K562 (cell line): Measurements from ENCODE around the gene TMEM95. TPM values are rescaled to one million over a fixed set of nuclear protein-coding genes. Genes with fewer than 3 reads are reported as not detected.

Experiments
- EP300 ChIP-seq: IDR thresholded peaks from 2 replicates; pipeline ENCODE4 v1.6.1; 2012; ENCODE audit warnings: low read length, improper control_type of control experiment
- GTF2E2 ChIP-seq: fragments of 200-800 bp; sonication (Bioruptor generic); IDR thresholded peaks from 2 replicates; pipeline ENCODE4 v1.6.1; 2016; ENCODE audit warnings: missing genetic modification characterization, missing compliant biosample characterization
- GTF2F1 ChIP-seq: IDR thresholded peaks from 2 replicates; pipeline ENCODE4 v1.6.1; 2011; ENCODE audit warnings: low read depth, low read length, improper control_type of control experiment
- NFRKB ChIP-seq: fragments of 450-650 bp; IDR thresholded peaks from 2 replicates; pipeline ENCODE4 v1.6.1; 2016; ENCODE audit warnings: low read depth
- NR2C1 ChIP-seq, 2 experiments: fragments of 450-650 bp; IDR thresholded peaks; 2 replicates each; pipeline ENCODE4 v1.6.1; 2017; ENCODE audit warnings: mild to moderate bottlenecking in 2 of 2, antibody characterized with exemption in 1 of 2, inconsistent platforms in 1 of 2, missing compliant biosample characterization in 1 of 2, missing genetic modification characterization in 1 of 2
- POLR2H ChIP-seq: IDR thresholded peaks from 2 replicates; pipeline ENCODE4 v1.6.1; 2016; ENCODE audit warnings: missing genetic modification characterization, low read depth, mild to moderate bottlenecking, control low read depth, missing compliant biosample characterization, moderate library complexity
- RBBP5 ChIP-seq: fragments of 200-600 bp; sonication (generic); IDR thresholded peaks from 2 replicates; pipeline ENCODE4 v1.6.1; 2012; ENCODE audit warnings: borderline replicate concordance, mild to moderate bottlenecking, low read length, control low read depth, inconsistent platforms; ENCODE audit not compliant: insufficient read depth, poor library complexity, severe bottlenecking
- SIN3A ChIP-seq, 2 experiments: fragments of 150-350 bp in 1 of 2; IDR thresholded peaks; 2 replicates each; pipeline ENCODE4 v1.6.1; 2011 to 2016; ENCODE audit warnings: borderline replicate concordance in 2 of 2, low read depth in 2 of 2, low read length in 2 of 2, mild to moderate bottlenecking in 2 of 2, moderate library complexity in 2 of 2; ENCODE audit not compliant: control insufficient read depth in 1 of 2
- SMAD4 ChIP-seq: fragments of 250-450 bp; sonication (Bioruptor Pico); conservative IDR thresholded peaks from 2 replicates; pipeline ENCODE4 v1.8.0; 2021; ENCODE audit warnings: inconsistent platforms, mild to moderate bottlenecking, moderate library complexity
- TRIM24 ChIP-seq, 2 experiments: fragments of 450-650 bp; IDR thresholded peaks; 2 replicates each; pipeline ENCODE4 v1.6.1; 2016
- YY1 ChIP-seq, 3 experiments: IDR thresholded peaks; 2 replicates each; pipeline ENCODE4 v1.6.1; 2011; ENCODE audit warnings: low read length in 2 of 3, mild to moderate bottlenecking in 2 of 3, moderate library complexity in 2 of 3, borderline replicate concordance in 1 of 3, control low read depth in 1 of 3, low read depth in 1 of 3; ENCODE audit not compliant: insufficient read depth in 3 of 3, insufficient replicate concordance in 2 of 3, control insufficient read depth in 1 of 3, insufficient read length in 1 of 3; ENCODE audit errors: extremely low read depth in 1 of 3
- polyA plus RNA-seq, 8 experiments: library from polyadenylated mRNA; depleted of rRNA in 4 of 8; stranded (reverse) in 5 of 8; unstranded in 3 of 8; fragments of >200 nt; fragmentation: Nextera tagmentation in 2 of 8; fragmentation: Illumina TruSeq in 1 of 8; extraction: Ambion mirVana in 2 of 8; extraction: Trizol in 1 of 8; gene quantifications; 2 replicates each; pipeline versions ENCODE4 v1.2.1 to v1.2.3, GENCODE V29; 2011 to 2014; ENCODE audit warnings: inconsistent platforms in 1 of 8, missing spikeins in 1 of 8
- total RNA-seq, 7 experiments: library from RNA; depleted of rRNA in 6 of 7; stranded (reverse); fragments of >200 nt in 6 of 7; fragmentation: Illumina TruSeq in 2 of 7; extraction: Trizol in 2 of 7; gene quantifications; 2 replicates each; pipeline versions ENCODE4 v1.2.1 to v1.2.3, GENCODE V29; 2011 to 2021; ENCODE audit warnings: low replicate concordance in 1 of 7
- TF ChIP-seq, protein P1 (sequence below): fragments of 250-450 bp; sonication (Bioruptor Pico); IDR thresholded peaks from 2 replicates; pipeline ENCODE4 v1.8.0; 2021; ENCODE audit warnings: mild to moderate bottlenecking, moderate library complexity
- TF ChIP-seq, protein P2 (sequence below): fragments of 250-450 bp; sonication (Bioruptor Pico); IDR thresholded peaks from 2 replicates; pipeline ENCODE4 v1.5.0; 2021
- TF ChIP-seq, protein P3 (sequence below): IDR thresholded peaks from 2 replicates; pipeline ENCODE4 v1.6.1; 2011; ENCODE audit warnings: borderline replicate concordance, low read depth, mild to moderate bottlenecking, moderate library complexity, low read length; ENCODE audit not compliant: insufficient read depth, poor library complexity, severe bottlenecking
- TF ChIP-seq, protein P4 (sequence below): fragments of 450-650 bp; formaldehyde crosslinking; IDR thresholded peaks from 2 replicates; pipeline ENCODE4 v1.4.0; 2020; ENCODE audit warnings: mild to moderate bottlenecking, mixed read lengths

TMEM95 gene
- total and polyA plus RNA-seq, 9 of the 15 experiments (the other 6 are each of a cell fraction or from before 2014, with no cell fraction given), result not detected

DNA sequence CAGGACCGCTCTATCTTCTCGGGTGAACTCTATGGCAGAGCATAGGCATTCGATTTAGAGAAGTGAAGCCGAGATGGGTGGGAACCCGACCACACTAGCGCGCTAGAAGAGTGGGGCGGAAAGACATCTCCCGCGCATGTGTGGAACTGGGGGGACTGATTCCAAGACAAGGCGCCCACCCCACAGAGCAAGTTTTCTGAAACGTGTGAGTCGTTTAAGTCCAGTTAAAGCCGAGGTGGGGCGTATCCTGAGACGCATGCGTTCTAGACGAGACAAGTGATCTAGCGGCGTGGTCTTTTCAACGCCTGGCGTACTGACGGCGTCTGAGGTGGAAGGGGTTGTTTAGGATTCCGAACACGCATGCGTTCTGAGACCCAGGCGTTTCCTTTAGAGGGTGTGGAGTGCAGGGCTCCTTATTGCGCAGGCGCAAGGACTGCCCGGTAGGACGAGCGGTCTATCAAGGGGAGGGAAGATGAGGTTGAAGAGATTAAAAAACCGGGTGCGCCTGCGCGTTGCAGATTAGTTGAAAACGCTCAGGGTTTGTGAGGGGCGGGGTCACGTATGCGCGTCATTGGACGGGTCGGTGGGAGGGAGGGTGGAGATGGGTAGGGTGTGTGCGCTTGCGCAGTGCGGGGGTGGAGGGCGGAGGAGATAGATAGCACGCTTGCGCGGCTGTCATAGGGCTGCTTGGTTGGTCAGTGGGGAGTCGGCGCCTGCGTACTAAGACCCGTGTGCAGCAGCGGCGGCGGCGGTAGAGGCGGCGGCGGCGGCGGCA is 47.9 kb upstream of the TMEM95 start, which contains the start of gene EIF5A (continued):
- TF ChIP-seq GTF2E2, result no peak
- no peak for TF ChIP-seq NR2C1 (IDR thresholded peaks at IDR 0.05)
- no peak for TF ChIP-seq NR2C1 (tag; IDR thresholded peaks at IDR 0.05)
- TF ChIP-seq YY1 (IDR thresholded peaks at IDR 0.05; ENCODE audit: borderline replicate concordance in 1 of 3, control insufficient read depth in 1 of 3, extremely low read depth in 1 of 3, insufficient read depth in 3 of 3, insufficient read length in 1 of 3, insufficient replicate concordance in 2 of 3, low read depth in 1 of 3, low read length in 2 of 3), result peak in 2 of 3 experiments; percentile 69 to 86
- TF ChIP-seq, protein P1, sequence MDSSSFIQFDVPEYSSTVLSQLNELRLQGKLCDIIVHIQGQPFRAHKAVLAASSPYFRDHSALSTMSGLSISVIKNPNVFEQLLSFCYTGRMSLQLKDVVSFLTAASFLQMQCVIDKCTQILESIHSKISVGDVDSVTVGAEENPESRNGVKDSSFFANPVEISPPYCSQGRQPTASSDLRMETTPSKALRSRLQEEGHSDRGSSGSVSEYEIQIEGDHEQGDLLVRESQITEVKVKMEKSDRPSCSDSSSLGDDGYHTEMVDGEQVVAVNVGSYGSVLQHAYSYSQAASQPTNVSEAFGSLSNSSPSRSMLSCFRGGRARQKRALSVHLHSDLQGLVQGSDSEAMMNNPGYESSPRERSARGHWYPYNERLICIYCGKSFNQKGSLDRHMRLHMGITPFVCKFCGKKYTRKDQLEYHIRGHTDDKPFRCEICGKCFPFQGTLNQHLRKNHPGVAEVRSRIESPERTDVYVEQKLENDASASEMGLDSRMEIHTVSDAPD (CRISPR knock-in tag), result no peak
- no peak for TF ChIP-seq TRIM24 (IDR thresholded peaks at IDR 0.05)
- TF ChIP-seq, protein P2, sequence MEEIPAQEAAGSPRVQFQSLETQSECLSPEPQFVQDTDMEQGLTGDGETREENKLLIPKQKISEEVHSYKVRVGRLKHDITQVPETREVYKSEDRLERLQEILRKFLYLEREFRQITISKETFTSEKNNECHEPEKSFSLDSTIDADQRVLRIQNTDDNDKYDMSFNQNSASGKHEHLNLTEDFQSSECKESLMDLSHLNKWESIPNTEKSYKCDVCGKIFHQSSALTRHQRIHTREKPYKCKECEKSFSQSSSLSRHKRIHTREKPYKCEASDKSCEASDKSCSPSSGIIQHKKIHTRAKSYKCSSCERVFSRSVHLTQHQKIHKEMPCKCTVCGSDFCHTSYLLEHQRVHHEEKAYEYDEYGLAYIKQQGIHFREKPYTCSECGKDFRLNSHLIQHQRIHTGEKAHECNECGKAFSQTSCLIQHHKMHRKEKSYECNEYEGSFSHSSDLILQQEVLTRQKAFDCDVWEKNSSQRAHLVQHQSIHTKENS (CRISPR knock-in tag), result no peak
- peak; percentile 55 for TF ChIP-seq SMAD4 (CRISPR knock-in tag)
- no peak for TF ChIP-seq RBBP5
- TF ChIP-seq EP300, result no peak
- 0 out of 2 replicates have a peak, but pooled peaks have one; percentile 46 for TF ChIP-seq GTF2F1
- peak; percentile 86 for TF ChIP-seq POLR2H (tag)
- peak in 1 of 2 experiments; percentile 34; a peak in 1 of 4 replicates for TF ChIP-seq SIN3A (IDR thresholded peaks at IDR 0.05; ENCODE audit: borderline replicate concordance in 2 of 2, control insufficient read depth in 1 of 2, low read depth in 2 of 2, low read length in 2 of 2)
- TF ChIP-seq, protein P3, sequence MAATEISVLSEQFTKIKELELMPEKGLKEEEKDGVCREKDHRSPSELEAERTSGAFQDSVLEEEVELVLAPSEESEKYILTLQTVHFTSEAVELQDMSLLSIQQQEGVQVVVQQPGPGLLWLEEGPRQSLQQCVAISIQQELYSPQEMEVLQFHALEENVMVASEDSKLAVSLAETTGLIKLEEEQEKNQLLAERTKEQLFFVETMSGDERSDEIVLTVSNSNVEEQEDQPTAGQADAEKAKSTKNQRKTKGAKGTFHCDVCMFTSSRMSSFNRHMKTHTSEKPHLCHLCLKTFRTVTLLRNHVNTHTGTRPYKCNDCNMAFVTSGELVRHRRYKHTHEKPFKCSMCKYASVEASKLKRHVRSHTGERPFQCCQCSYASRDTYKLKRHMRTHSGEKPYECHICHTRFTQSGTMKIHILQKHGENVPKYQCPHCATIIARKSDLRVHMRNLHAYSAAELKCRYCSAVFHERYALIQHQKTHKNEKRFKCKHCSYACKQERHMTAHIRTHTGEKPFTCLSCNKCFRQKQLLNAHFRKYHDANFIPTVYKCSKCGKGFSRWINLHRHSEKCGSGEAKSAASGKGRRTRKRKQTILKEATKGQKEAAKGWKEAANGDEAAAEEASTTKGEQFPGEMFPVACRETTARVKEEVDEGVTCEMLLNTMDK, result no peak
- TF ChIP-seq, protein P4, sequence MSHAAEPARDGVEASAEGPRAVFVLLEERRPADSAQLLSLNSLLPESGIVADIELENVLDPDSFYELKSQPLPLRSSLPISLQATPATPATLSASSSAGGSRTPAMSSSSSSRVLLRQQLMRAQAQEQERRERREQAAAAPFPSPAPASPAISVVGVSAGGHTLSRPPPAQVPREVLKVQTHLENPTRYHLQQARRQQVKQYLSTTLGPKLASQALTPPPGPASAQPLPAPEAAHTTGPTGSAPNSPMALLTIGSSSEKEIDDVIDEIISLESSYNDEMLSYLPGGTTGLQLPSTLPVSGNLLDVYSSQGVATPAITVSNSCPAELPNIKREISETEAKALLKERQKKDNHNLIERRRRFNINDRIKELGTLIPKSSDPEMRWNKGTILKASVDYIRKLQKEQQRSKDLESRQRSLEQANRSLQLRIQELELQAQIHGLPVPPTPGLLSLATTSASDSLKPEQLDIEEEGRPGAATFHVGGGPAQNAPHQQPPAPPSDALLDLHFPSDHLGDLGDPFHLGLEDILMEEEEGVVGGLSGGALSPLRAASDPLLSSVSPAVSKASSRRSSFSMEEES (CRISPR knock-in tag), result no peak
- peak; percentile 93 for TF ChIP-seq NFRKB
